ENCODE data around the gene FLT1.

The FLT1 gene

DNA sequence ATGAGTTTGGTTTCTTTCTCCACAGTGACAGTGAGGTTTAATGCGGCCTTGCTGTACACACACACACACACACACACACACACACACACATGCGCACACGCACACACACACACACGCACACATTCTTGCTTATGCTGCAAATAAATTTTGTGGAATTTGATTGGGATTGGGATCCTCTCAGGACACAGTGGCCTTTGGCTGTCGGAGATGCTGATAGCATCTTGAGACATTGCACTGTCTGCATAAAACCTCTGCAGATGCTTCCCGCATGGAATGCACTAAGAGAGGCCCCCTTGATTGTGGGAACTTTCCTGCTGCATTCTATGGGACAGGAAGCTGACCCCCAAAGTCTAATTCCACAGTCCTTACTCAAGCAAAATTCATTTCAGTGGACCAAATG, 145.6 kb downstream of the FLT1 start:
- H3K9ac ChIP-seq (ENCODE audit: low read length in 5 of 5), result no peak overlapping the region
- H3K27me3 ChIP-seq (ENCODE audit: control insufficient read depth in 5 of 5, insufficient read depth in 4 of 5, low read length in 5 of 5), result peaks cover 0 to 12% (median 0%) of the 10 kb centered on the region in 5 donors
- H3K9me3 ChIP-seq (ENCODE audit: control insufficient read depth in 5 of 5, low read length in 5 of 5), result no peaks in the 10 kb centered on the region
- no peak overlapping the region for H3K27ac ChIP-seq (ENCODE audit: low read depth, low read length)
- no peak overlapping the region for H3K4me3 ChIP-seq (ENCODE audit: low read depth in 1 of 5, low read length in 5 of 5)
- no peaks in the 10 kb centered on the region for H3K4me1 ChIP-seq (ENCODE audit: control insufficient read depth in 5 of 5, insufficient read depth in 5 of 5, low read length in 5 of 5)
- H3K36me3 ChIP-seq (ENCODE audit: control insufficient read depth in 5 of 5, insufficient read depth in 5 of 5, low read length in 5 of 5), result peaks cover 0 to 4% (median 0%) of the 10 kb centered on the region in 5 donors

DNA sequence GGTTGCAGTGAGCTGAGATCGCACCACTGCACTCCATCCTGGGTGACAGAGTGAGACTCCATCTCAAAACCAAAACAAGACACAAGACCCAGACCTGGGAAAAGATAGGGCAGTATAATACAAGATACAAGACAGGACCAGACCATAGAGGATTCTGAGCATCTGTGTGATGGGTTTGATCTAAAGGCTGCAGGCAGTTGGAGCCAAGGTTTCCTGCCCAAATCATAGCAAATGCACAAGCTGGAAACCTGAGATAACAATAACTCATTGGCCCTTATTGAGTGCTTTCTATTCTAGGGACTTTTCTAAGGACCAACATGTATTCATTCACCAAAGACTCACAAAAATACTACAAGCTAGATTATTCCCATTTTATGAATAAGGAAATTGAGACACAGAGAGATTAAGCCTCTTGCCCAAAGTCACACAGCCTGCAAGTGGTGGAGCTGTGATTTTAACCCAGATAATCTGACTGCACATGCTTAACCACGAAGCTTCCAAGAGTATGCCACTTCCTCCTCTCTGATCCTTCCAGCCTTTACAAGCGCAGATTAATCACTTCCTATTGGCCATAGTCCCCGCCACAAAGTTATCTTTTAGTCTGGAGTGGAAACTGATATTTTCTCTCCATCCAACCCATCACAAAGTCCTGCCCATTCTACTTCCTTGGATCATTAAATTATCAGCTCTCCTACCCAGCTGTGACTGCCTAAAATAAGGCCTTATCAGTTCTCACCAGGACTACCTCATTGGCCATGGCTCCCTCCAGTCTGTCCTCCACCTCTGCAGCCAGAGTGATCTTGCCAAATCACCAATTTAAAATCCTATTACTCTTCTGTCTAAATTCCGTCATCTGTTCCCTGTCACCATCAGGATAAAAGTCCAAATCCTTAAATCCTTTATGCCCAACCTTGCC, 147.2 kb downstream of the FLT1 start:
- no peak overlapping the region for H3K4me3 ChIP-seq (ENCODE audit: low read depth in 1 of 5, low read length in 5 of 5)
- H3K9ac ChIP-seq (ENCODE audit: low read length in 5 of 5), result no peak overlapping the region
- no peaks in the 10 kb centered on the region for H3K9me3 ChIP-seq (ENCODE audit: control insufficient read depth in 5 of 5, low read length in 5 of 5)
- H3K36me3 ChIP-seq (ENCODE audit: control insufficient read depth in 5 of 5, insufficient read depth in 5 of 5, low read length in 5 of 5), result peaks cover 0 to 6% (median 0%) of the 10 kb centered on the region in 5 donors
- peaks cover 0 to 14% (median 0%) of the 10 kb centered on the region in 5 donors for H3K27me3 ChIP-seq (ENCODE audit: control insufficient read depth in 5 of 5, insufficient read depth in 4 of 5, low read length in 5 of 5)
- no peak overlapping the region for H3K27ac ChIP-seq (ENCODE audit: low read depth, low read length)
- no peaks in the 10 kb centered on the region for H3K4me1 ChIP-seq (ENCODE audit: control insufficient read depth in 5 of 5, insufficient read depth in 5 of 5, low read length in 5 of 5)

DNA sequence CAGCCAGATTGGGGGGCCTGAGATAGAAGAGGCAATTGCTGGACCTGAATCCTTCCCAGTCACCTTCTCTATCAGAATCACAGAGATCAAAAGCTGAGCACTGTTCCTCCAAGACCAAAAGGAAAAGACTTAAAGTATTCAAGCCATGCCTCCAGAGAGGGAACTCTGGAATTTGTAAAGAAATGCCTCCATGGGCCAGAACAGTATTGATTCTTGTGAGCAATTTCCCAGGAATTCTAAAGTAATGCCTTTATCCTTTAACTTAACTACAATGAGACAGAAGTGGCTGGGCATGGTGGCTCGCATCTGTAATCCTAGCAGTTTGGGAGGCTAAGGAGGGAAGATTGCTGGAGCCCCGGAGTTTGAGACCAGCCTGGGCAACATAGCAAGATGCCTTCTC, 148.8 kb downstream of the FLT1 start:
- Histone ChIP-seq H3K9ac (ENCODE audit: low read length in 5 of 5) (no peak overlapping the region), H3K27me3 (ENCODE audit: control insufficient read depth in 5 of 5, insufficient read depth in 4 of 5, low read length in 5 of 5) (peaks cover 0 to 14% (median 0%) of the 10 kb centered on the region in 5 donors), H3K27ac (ENCODE audit: low read depth, low read length) (no peak overlapping the region), H3K4me1 (ENCODE audit: control insufficient read depth in 5 of 5, insufficient read depth in 5 of 5, low read length in 5 of 5) (no peaks in the 10 kb centered on the region), H3K9me3 (ENCODE audit: control insufficient read depth in 5 of 5, low read length in 5 of 5) (no peaks in the 10 kb centered on the region), H3K4me3 (ENCODE audit: low read depth in 1 of 5, low read length in 5 of 5) (no peak overlapping the region), H3K36me3 (ENCODE audit: control insufficient read depth in 5 of 5, insufficient read depth in 5 of 5, low read length in 5 of 5) (peaks cover 0 to 6% (median 0%) of the 10 kb centered on the region in 5 donors)

DNA sequence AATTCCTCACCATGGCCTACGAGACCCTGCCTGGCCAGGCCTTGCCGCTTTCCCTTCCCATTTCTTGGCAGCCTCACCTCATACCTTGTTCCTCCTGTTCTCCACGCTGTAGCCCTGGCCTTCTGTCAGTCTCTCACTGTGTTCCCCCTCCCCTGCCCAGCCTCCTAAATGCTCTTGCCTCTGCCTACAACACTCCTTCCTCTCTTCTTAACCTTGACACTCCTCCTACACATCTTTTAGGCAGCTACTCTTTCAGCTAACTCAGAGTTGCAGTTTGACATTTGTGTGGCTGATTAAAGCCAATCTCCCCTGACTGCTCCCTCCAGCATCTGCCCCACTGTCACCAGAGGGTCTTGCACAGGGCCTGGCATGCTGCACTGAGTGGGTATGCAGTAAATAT, 150.8 kb downstream of the FLT1 start:
- H3K4me1 ChIP-seq (ENCODE audit: control insufficient read depth in 5 of 5, insufficient read depth in 5 of 5, low read length in 5 of 5), result peaks cover 0 to 3% (median 0%) of the 10 kb centered on the region in 5 donors
- no peak overlapping the region for H3K9ac ChIP-seq (ENCODE audit: low read length in 5 of 5)
- H3K27me3 ChIP-seq (ENCODE audit: control insufficient read depth in 5 of 5, insufficient read depth in 4 of 5, low read length in 5 of 5), result peaks cover 0 to 3% (median 0%) of the 10 kb centered on the region in 5 donors
- H3K4me3 ChIP-seq (ENCODE audit: low read depth in 1 of 5, low read length in 5 of 5), result no peak overlapping the region
- H3K27ac ChIP-seq (ENCODE audit: low read depth, low read length), result no peak overlapping the region
- H3K9me3 ChIP-seq (ENCODE audit: control insufficient read depth in 5 of 5, low read length in 5 of 5), result no peaks in the 10 kb centered on the region
- peaks cover 0 to 4% (median 0%) of the 10 kb centered on the region in 5 donors for H3K36me3 ChIP-seq (ENCODE audit: control insufficient read depth in 5 of 5, insufficient read depth in 5 of 5, low read length in 5 of 5)

DNA sequence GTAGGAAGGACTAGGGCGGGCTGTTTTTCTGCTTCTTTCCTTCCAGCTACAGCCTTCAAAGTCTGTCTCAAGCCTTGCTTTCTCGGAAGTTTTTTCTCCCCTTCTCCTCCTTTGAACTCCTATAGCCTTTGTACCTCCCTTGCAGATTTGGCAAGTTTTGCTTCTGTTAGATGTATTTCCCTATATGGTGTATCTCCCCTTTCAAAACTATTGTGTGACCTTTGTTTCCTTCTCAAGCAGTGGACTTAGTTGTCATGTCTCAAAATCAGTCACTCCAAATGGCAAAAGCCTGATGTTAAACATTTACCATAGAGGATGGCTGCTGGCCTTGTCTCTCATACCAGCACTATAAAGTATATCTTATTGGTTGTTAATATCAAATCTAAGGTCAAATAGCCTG, 152.7 kb downstream of the FLT1 start:
- Histone ChIP-seq H3K9ac (ENCODE audit: low read length in 5 of 5) (no peak overlapping the region), H3K27ac (ENCODE audit: low read depth, low read length) (no peak overlapping the region), H3K9me3 (ENCODE audit: control insufficient read depth in 5 of 5, low read length in 5 of 5) (no peaks in the 10 kb centered on the region), H3K4me1 (ENCODE audit: control insufficient read depth in 5 of 5, insufficient read depth in 5 of 5, low read length in 5 of 5) (peaks cover 3 to 22% (median 13%) of the 10 kb centered on the region in 5 donors), H3K36me3 (ENCODE audit: control insufficient read depth in 5 of 5, insufficient read depth in 5 of 5, low read length in 5 of 5) (peaks cover 0 to 4% (median 0%) of the 10 kb centered on the region in 5 donors), H3K4me3 (ENCODE audit: low read depth in 1 of 5, low read length in 5 of 5) (no peak overlapping the region), H3K27me3 (ENCODE audit: control insufficient read depth in 5 of 5, insufficient read depth in 4 of 5, low read length in 5 of 5) (peaks cover 0 to 3% (median 0%) of the 10 kb centered on the region in 5 donors)

DNA sequence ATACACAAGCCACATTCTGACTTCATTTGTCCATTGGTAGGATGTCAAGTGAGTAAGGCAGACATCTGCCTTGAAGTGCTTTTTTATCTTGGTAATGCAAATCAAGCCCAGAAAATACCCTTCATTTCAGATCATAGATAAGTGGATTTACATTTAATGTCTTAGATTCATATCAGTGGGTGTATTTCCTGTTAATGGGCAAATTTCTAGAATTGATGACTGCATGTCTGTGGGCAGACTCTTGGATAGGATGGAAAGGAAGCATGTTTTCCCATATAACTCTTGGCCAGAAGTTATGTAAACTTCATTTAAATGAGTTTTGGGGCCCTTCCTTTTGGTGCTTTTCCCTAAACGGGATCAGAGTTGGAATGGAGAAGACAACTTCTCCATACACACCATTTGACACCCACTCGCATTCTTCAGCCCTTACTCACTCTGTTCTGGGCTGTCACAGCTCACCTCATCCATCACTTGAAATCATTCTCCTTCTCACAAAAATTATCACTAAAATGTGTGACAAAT, 154.6 kb downstream of the FLT1 start:
- Histone ChIP-seq H3K4me3 (ENCODE audit: low read depth in 1 of 5, low read length in 5 of 5) (no peak overlapping the region), H3K9ac (ENCODE audit: low read length in 5 of 5) (no peak overlapping the region), H3K27me3 (ENCODE audit: control insufficient read depth in 5 of 5, insufficient read depth in 4 of 5, low read length in 5 of 5) (peaks cover 0 to 3% (median 0%) of the 10 kb centered on the region in 5 donors), H3K36me3 (ENCODE audit: control insufficient read depth in 5 of 5, insufficient read depth in 5 of 5, low read length in 5 of 5) (peaks cover 0 to 4% (median 0%) of the 10 kb centered on the region in 5 donors), H3K4me1 (ENCODE audit: control insufficient read depth in 5 of 5, insufficient read depth in 5 of 5, low read length in 5 of 5) (peaks cover 3 to 36% (median 14%) of the 10 kb centered on the region in 5 donors), H3K9me3 (ENCODE audit: control insufficient read depth in 5 of 5, low read length in 5 of 5) (no peaks in the 10 kb centered on the region), H3K27ac (ENCODE audit: low read depth, low read length) (no peak overlapping the region)

DNA sequence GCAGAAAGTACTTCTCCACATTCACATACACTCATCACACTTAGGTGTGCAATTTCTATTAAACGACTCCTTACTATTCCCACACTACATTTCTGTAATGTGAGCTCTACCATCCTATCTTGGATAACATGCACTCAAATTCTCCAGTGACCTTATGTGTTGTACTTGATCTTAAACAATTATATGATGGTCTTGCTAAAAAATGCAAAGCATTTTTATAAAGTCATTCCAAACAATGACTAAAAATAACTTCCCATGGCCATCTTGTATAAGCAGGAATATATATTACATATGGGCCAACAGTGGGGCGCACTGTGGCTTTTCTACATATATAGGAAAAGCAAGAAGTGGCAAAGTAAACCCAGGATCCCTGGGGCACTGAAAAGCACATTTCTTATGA, 155.5 kb downstream of the FLT1 start:
- Histone ChIP-seq H3K4me1 (ENCODE audit: control insufficient read depth in 5 of 5, insufficient read depth in 5 of 5, low read length in 5 of 5) (peaks cover 3 to 43% (median 14%) of the 10 kb centered on the region in 5 donors), H3K36me3 (ENCODE audit: control insufficient read depth in 5 of 5, insufficient read depth in 5 of 5, low read length in 5 of 5) (peaks cover 0 to 4% (median 0%) of the 10 kb centered on the region in 5 donors)

DNA sequence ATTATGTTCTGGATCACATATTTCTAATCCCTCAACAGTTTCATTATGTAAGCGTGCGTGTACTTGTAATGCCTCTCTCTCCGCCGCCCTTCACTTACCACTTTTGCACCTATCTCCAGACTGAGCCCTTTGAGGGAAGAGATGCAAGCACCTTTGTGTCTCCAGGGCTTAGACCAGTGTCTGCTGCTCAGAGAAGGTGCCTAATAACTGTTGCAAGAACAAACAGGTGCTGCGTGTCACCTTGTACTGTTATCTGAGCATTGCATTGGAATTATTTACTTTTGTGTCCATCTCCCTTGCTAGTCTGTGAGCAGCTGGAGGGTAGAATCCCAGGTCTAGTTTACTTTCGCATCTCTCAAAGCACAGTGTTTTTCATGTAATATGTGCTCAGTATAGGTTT, 156.2 kb downstream of the FLT1 start:
- no peak overlapping the region for H3K9ac ChIP-seq (ENCODE audit: low read length in 5 of 5)
- H3K4me3 ChIP-seq (ENCODE audit: low read depth in 1 of 5, low read length in 5 of 5), result no peak overlapping the region
- peaks cover 3 to 48% (median 14%) of the 10 kb centered on the region in 5 donors for H3K4me1 ChIP-seq (ENCODE audit: control insufficient read depth in 5 of 5, insufficient read depth in 5 of 5, low read length in 5 of 5)

More for the DNA sequence above, 155.5 kb downstream of the FLT1 start:
- no peaks in the 10 kb centered on the region for H3K9me3 ChIP-seq (ENCODE audit: control insufficient read depth in 5 of 5, low read length in 5 of 5)
- no peak overlapping the region for H3K27ac ChIP-seq (ENCODE audit: low read depth, low read length)
- no peak overlapping the region for H3K9ac ChIP-seq (ENCODE audit: low read length in 5 of 5)
- no peak overlapping the region for H3K4me3 ChIP-seq (ENCODE audit: low read depth in 1 of 5, low read length in 5 of 5)
- peaks cover 0 to 2% (median 0%) of the 10 kb centered on the region in 5 donors for H3K27me3 ChIP-seq (ENCODE audit: control insufficient read depth in 5 of 5, insufficient read depth in 4 of 5, low read length in 5 of 5)

DNA sequence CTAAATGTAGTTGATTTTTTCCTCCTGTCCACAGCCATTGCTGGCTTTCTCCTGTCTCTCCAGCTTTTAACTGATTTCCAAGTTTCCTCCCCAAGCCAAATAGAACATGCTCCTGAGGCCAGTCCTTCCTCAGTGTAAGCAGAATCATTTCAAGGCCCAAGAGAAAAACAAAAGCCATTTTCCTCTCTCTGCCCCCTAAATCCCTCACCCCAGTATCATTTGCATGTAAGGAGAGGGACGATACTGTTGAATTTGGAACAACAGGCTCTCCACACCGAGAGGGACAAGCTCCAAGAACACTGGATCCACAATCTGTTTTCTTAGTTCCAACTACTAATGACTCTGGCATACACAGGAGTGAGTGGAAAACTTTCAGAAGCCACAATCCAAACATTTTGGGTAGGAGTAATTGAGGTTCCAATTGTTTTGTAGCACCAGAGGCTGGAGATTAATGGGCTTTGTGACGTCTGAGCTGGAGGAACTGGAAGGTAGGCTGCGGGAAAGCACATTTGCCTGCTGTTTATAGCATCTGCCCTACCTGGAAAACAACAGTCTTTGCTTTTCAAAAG, 156.8 kb downstream of the FLT1 start:
- peaks cover 0 to 2% (median 0%) of the 10 kb centered on the region in 5 donors for H3K27me3 ChIP-seq (ENCODE audit: control insufficient read depth in 5 of 5, insufficient read depth in 4 of 5, low read length in 5 of 5)
- no peak overlapping the region for H3K4me3 ChIP-seq (ENCODE audit: low read depth in 1 of 5, low read length in 5 of 5)
- H3K4me1 ChIP-seq (ENCODE audit: control insufficient read depth in 5 of 5, insufficient read depth in 5 of 5, low read length in 5 of 5), result peaks cover 3 to 48% (median 14%) of the 10 kb centered on the region in 5 donors
- H3K9ac ChIP-seq (ENCODE audit: low read length in 5 of 5), result peak overlapping the region in 1 of 5 donors; percentile 40
- H3K36me3 ChIP-seq (ENCODE audit: control insufficient read depth in 5 of 5, insufficient read depth in 5 of 5, low read length in 5 of 5), result peaks cover 0 to 7% (median 0%) of the 10 kb centered on the region in 5 donors
- H3K27ac ChIP-seq (ENCODE audit: low read depth, low read length), result peak overlapping the region; percentile 44
- H3K9me3 ChIP-seq (ENCODE audit: control insufficient read depth in 5 of 5, low read length in 5 of 5), result no peaks in the 10 kb centered on the region

More for the DNA sequence above, 156.2 kb downstream of the FLT1 start:
- H3K9me3 ChIP-seq (ENCODE audit: control insufficient read depth in 5 of 5, low read length in 5 of 5), result no peaks in the 10 kb centered on the region
- H3K36me3 ChIP-seq (ENCODE audit: control insufficient read depth in 5 of 5, insufficient read depth in 5 of 5, low read length in 5 of 5), result peaks cover 0 to 1% (median 0%) of the 10 kb centered on the region in 5 donors
- no peak overlapping the region for H3K27ac ChIP-seq (ENCODE audit: low read depth, low read length)
- H3K27me3 ChIP-seq (ENCODE audit: control insufficient read depth in 5 of 5, insufficient read depth in 4 of 5, low read length in 5 of 5), result peaks cover 0 to 2% (median 0%) of the 10 kb centered on the region in 5 donors
